ENCODE data around the gene MAPK12. TPM values are rescaled to one million over a fixed set of nuclear protein-coding genes. Genes with fewer than 3 reads are reported as not detected.

Gene MAPK12
- total RNA-seq, 1 donor from 2014 or later: 63.3 TPM

DNA sequence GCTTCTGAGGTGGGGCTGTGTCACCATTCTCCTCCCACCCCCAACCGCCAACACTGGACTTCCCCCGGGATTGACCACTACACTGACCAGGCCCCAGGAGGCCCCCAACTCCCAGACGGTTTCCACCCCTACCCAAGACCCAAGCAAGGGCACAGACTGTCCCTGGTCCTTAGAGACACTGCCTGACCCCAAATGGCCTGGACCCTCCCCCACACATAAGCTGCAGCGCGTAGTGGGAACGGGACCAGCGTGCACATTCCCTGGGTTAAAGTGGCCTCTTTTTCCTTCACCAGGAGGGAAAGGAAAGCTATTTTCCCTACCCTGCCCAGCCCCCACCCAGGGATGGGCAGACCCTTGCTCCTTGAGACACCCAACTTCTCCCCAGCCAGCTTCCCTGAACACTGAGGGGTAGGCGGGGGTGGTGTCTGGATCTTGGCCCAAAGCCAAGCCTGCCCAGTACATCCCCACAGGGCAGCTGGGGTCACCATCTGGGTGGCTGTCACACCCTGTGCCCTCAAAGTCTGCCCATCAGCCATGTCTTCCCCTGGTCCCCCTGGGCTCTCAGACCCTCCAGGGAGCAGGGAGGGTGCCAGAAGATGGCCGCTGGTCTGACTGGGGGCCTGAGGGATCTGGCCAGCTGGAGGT is 1.6 kb upstream of the MAPK12 start:
- Mint-ChIP-seq H3K4me1 (peaks cover 8% of the 10 kb centered on the region), H3K27ac (no peak overlapping the region), H3K4me3 (peak overlapping the region; percentile 26), H3K27me3 (ENCODE audit: low read depth) (peaks cover 14% of the 10 kb centered on the region), H3K9me3 (no peaks in the 10 kb centered on the region), H3K36me3 (no peaks in the 10 kb centered on the region)
- DNase-seq (ENCODE audit: low spot score in 2 of 2, unreplicated experiment in 2 of 2): no peak
- TF ChIP-seq, protein P1, sequence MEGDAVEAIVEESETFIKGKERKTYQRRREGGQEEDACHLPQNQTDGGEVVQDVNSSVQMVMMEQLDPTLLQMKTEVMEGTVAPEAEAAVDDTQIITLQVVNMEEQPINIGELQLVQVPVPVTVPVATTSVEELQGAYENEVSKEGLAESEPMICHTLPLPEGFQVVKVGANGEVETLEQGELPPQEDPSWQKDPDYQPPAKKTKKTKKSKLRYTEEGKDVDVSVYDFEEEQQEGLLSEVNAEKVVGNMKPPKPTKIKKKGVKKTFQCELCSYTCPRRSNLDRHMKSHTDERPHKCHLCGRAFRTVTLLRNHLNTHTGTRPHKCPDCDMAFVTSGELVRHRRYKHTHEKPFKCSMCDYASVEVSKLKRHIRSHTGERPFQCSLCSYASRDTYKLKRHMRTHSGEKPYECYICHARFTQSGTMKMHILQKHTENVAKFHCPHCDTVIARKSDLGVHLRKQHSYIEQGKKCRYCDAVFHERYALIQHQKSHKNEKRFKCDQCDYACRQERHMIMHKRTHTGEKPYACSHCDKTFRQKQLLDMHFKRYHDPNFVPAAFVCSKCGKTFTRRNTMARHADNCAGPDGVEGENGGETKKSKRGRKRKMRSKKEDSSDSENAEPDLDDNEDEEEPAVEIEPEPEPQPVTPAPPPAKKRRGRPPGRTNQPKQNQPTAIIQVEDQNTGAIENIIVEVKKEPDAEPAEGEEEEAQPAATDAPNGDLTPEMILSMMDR (IDR thresholded peaks at IDR 0.05; ENCODE audit: unreplicated experiment): no peak

DNA sequence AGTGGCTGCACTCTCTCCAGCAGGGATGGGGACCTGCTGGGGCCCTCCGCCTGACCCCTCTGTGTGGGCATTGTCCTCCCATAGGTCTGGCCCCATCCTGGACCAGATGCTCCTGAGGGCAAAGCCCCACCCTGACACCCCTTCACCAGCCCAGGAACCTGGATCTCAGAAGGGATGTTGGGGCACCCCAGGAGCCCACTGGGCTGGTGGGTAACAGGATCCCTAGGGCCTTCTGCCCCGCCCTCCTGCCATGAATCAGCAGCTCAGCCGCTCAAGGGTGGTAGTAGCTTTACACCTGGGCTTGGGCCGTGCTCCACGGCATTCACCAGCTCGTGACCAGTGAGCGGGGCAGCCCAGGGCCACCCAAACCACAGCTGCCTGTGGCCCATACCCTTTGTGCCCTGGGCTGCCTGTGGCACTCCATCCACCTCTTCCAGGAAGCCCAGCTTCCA is 1.0 kb upstream of the MAPK12 start:
- TF ChIP-seq, protein P1 (IDR thresholded peaks at IDR 0.05; ENCODE audit: unreplicated experiment): no peak
- Mint-ChIP-seq H3K9me3 (no peaks in the 10 kb centered on the region), H3K4me3 (peak overlapping the region; percentile 69), H3K27ac (peak overlapping the region; percentile 39), H3K27me3 (ENCODE audit: low read depth) (peaks cover 12% of the 10 kb centered on the region), H3K4me1 (peaks cover 8% of the 10 kb centered on the region), H3K36me3 (no peaks in the 10 kb centered on the region)
- DNase-seq (ENCODE audit: low spot score in 2 of 2, unreplicated experiment in 2 of 2): no peak

DNA sequence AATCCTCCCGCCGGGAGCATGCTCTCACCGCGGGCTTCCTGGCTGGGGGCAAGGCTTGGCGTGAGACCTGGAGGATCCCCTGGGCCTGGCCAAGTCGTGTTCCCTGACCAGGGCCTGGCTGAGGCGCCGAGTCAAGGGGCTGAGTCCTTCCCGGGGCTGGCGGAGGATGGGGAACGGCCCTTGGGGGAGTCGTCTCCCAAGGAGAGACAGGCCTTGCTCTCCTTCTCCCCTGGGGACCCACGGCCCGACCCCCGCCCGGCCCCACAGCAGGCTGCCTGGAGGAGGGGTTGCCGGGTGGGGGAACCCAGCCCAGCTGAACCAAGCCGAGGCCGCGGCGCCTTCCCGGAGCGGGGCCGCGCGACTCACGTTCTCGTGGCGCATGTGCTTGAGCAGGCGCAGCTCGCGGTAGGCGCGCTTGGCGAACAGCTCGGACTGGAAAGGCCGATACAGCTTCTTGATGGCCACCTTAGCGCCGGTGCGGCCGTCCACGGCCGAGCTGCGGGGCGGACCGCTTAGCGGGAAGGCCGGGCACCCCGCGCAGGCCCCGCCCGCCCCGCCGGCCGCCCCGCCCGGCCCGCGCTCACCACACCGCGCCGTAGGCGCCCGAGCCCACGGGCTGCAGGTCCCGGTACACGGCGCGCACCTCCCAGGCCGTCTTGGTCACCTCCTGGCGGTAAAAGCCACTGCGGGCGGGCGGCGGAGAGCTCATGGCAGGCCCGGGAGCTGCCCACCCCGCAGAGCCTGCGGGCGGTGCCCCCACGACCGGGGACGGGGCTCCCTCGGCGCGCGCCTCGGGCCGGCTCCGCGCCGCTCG is 475 bp downstream of the MAPK12 start:
- no peaks in the 10 kb centered on the region for H3K9me3 Mint-ChIP-seq
- H3K27me3 Mint-ChIP-seq (ENCODE audit: low read depth): peaks cover 8% of the 10 kb centered on the region
- H3K36me3 Mint-ChIP-seq: no peaks in the 10 kb centered on the region
- TF ChIP-seq, protein P1 (IDR thresholded peaks at IDR 0.05; ENCODE audit: unreplicated experiment): no peak
- H3K27ac Mint-ChIP-seq: no peak overlapping the region
- DNase-seq (ENCODE audit: low spot score in 2 of 2, unreplicated experiment in 2 of 2): peak in 1 of 2 experiments; percentile 71
- peaks cover 8% of the 10 kb centered on the region for H3K4me1 Mint-ChIP-seq
- peak overlapping the region; percentile 66 for H3K4me3 Mint-ChIP-seq

DNA sequence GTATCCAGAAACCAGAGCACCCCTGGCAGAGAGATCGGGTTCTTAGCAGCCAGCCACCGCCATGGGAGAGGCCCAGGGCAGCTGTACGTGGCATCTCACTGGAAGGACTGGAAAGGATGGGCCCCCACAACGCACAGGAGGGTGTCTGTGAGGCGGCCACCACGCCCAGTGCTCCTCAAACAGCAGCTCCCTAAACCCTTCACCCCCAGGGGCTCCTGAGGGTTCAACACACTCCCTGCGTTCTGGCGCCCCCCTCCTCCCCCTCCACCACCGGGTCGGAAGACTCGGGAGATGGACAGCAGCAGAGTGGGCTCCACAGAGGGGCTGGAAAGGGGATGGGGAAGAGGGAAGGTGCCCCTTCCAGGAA is 1.1 kb downstream of the MAPK12 start:
- no peak for DNase-seq (ENCODE audit: low spot score in 2 of 2, unreplicated experiment in 2 of 2)
- peaks cover 6% of the 10 kb centered on the region for H3K27me3 Mint-ChIP-seq (ENCODE audit: low read depth)
- no peaks in the 10 kb centered on the region for H3K36me3 Mint-ChIP-seq
- H3K4me3 Mint-ChIP-seq: peak overlapping the region; percentile 66
- peaks cover 8% of the 10 kb centered on the region for H3K4me1 Mint-ChIP-seq
- TF ChIP-seq, protein P1 (IDR thresholded peaks at IDR 0.05; ENCODE audit: unreplicated experiment): no peak
- no peaks in the 10 kb centered on the region for H3K9me3 Mint-ChIP-seq
- no peak overlapping the region for H3K27ac Mint-ChIP-seq

DNA sequence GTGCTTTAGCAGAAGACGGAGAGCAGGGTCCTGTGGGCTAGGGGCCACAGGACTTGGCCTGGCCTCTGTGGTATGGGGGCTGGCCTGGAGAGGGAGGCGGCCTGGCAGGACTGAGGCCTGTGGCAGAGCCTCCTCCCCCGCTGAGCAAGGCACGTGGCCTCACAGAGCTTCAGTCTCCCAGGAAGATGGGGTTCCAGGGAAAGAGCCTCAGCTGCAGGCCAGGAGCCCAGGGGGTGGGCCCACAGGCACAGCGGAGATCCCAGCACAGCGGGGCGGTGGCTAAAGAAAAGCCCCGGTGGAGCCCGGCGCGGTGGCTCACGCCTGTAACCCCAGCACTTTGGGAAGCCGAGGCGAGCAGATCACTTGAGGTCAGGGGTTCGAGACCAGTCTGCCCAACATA is 2.2 kb downstream of the MAPK12 start:
- peaks cover 8% of the 10 kb centered on the region for H3K4me1 Mint-ChIP-seq
- TF ChIP-seq, protein P1 (IDR thresholded peaks at IDR 0.05; ENCODE audit: unreplicated experiment): no peak

More for the DNA sequence above, 2.2 kb downstream of the MAPK12 start:
- Mint-ChIP-seq H3K27me3 (ENCODE audit: low read depth) (peaks cover 6% of the 10 kb centered on the region), H3K9me3 (no peaks in the 10 kb centered on the region), H3K4me3 (peak overlapping the region; percentile 30), H3K27ac (no peak overlapping the region), H3K36me3 (no peaks in the 10 kb centered on the region)
- DNase-seq (ENCODE audit: low spot score in 2 of 2, unreplicated experiment in 2 of 2): no peak
